Activated CD4-positive, alpha-beta T cell treated with anti-CD3 and anti-CD28 coated beads for 36 hours (primary cell): Measurements from ENCODE around the gene FASTK. TPM values are rescaled to one million over a fixed set of nuclear protein-coding genes. Genes with fewer than 3 reads are reported as not detected.
"Not testable (repeated sequence)": the region's sequence is repeated elsewhere in the genome, so short reads cannot be mapped to it uniquely, and the experiment has no call there.

Experiments used
- ATAC-seq: fragments of 200-7000 bp; cut with Tn5 transposase; one replicate; pipeline ENCODE4 v1.10.0; 2021; ENCODE audit warnings: mild to moderate bottlenecking, moderate library complexity
- CTCF ChIA-PET: fragments of 350-600 bp; sonication (Branson Sonifier 250); formaldehyde crosslinking; loops from one replicate; lab custom pipeline; 2021; ENCODE audit warnings: antibody characterized with exemption; lab: Charles Lee
- POLR2A ChIA-PET: fragments of 350-600 bp; sonication (Branson Sonifier 250); formaldehyde crosslinking; loops from one replicate; lab custom pipeline; 2021; ENCODE audit warnings: antibody characterized with exemption, inconsistent platforms; lab: Charles Lee
- DNase-seq: peaks from one replicate; pipeline ENCODE4 v3.0.0-alpha.2; 2020
- H3K27ac Mint-ChIP-seq: one replicate; pipeline ENCODE4 v1.8.0; 2021; ENCODE audit warnings: mixed read lengths
- H3K27me3 Mint-ChIP-seq: one replicate; pipeline ENCODE4 v1.8.0; 2021; ENCODE audit warnings: mixed read lengths
- H3K36me3 Mint-ChIP-seq: one replicate; pipeline ENCODE4 v1.8.0; 2021; ENCODE audit warnings: low read depth, mixed read lengths
- H3K4me1 Mint-ChIP-seq: one replicate; pipeline ENCODE4 v1.8.0; 2021; ENCODE audit warnings: mixed read lengths
- H3K4me3 Mint-ChIP-seq: one replicate; pipeline ENCODE4 v1.8.0; 2021; ENCODE audit warnings: mild to moderate bottlenecking, moderate library complexity, mixed read lengths
- H3K9me3 Mint-ChIP-seq: one replicate; pipeline ENCODE4 v1.8.0; 2021; ENCODE audit warnings: low read depth, mixed read lengths
- intact Hi-C, 2 experiments: fragments of 100-400 bp; cut with DNase I in 1 of 2; cut with micrococcal nuclease in 1 of 2; formaldehyde crosslinking; loops; one replicate each; pipeline versions ENCODE4 v1.14.2 to v1.15.1; 2022 to 2024; cut with DNase I, micrococcal nuclease
- total RNA-seq, 2 experiments: library from RNA; stranded (reverse); gene quantifications; one replicate each; pipeline ENCODE4 v1.2.3, GENCODE V29; 2021

The FASTK gene
- total RNA-seq, 2 experiments from 2014 or later, result 56.6 to 56.7 TPM

- no peak overlapping the region for H3K4me3 Mint-ChIP-seq
- H3K27me3 Mint-ChIP-seq, result no peaks in the 10 kb centered on the region
- peaks cover 13% of the 10 kb centered on the region for H3K4me1 Mint-ChIP-seq
- H3K9me3 Mint-ChIP-seq, result no peaks in the 10 kb centered on the region
- no peak for ATAC-seq
- peaks cover 15% of the 10 kb centered on the region for H3K36me3 Mint-ChIP-seq
- DNase-seq, result no peak
- POLR2A ChIA-PET, result interaction anchor here (0.6 kb wide), 1 partner anchor 285 kb away, joined by 4 read pairs; no protein-coding TSS in a partner anchor
- intact Hi-C loops, result no loop called here
- no peak overlapping the region for H3K27ac Mint-ChIP-seq
- CTCF ChIA-PET, result interaction anchor here (0.6 to 1.8 kb wide), 4 partner anchors 15 to 40 kb away, joined by 3 to 9 read pairs (median 4); no protein-coding TSS in a partner anchor
These were observed 47.4 kb downstream of the FASTK start for GRCh38 chr7:151032936-151033863.

- CTCF ChIA-PET, result interaction anchor here (1.0 to 1.1 kb wide), 2 partner anchors 79 to 215 kb away, joined by 3 to 4 read pairs; no protein-coding TSS in a partner anchor
- Mint-ChIP-seq H3K36me3 (peaks cover 10% of the 10 kb centered on the region), H3K4me1 (peaks cover 23% of the 10 kb centered on the region), H3K9me3 (no peaks in the 10 kb centered on the region), H3K27ac (no peak overlapping the region), H3K27me3 (no peaks in the 10 kb centered on the region), H3K4me3 (no peak overlapping the region)
- no peak for DNase-seq
- POLR2A ChIA-PET, result no interaction called here
- intact Hi-C loops, result no loop called here
- ATAC-seq, result no peak
These were observed 49.6 kb downstream of the FASTK start for GRCh38 chr7:151031011-151031410.

- DNase-seq (no peak), ATAC-seq (no peak)
- H3K36me3 Mint-ChIP-seq, result peaks cover 7% of the 10 kb centered on the region
- intact Hi-C loops, result loop anchor here (1.0 to 5.0 kb wide), 13 partner anchors 10 to 1191 kb away; partner anchors contain the start of genes ABCF2 (in 1 of the 2), FASTK (in 1 of the 2), NUB1 (in 1 of the 2) and TMUB1 (in 1 of the 2)
- peaks cover 23% of the 10 kb centered on the region for H3K4me1 Mint-ChIP-seq
- no peaks in the 10 kb centered on the region for H3K27me3 Mint-ChIP-seq
- ChIA-PET POLR2A (interaction anchor here (1.0 kb wide), 1 partner anchor 15 kb away, joined by 4 read pairs; no protein-coding TSS in a partner anchor), CTCF (interaction anchor here (0.6 to 2.5 kb wide), 15 partner anchors 10 to 515 kb away, joined by 3 to 26 read pairs (median 4); partner anchors contain the start of gene GIMAP7)
- H3K4me3 Mint-ChIP-seq, result peak overlapping the region; percentile 97
- H3K27ac Mint-ChIP-seq, result peak overlapping the region; percentile 95
- H3K9me3 Mint-ChIP-seq, result no peaks in the 10 kb centered on the region
These were observed 51.6 kb downstream of the FASTK start for GRCh38 chr7:151028948-151029501.

- peak; percentile 99 for DNase-seq
- ChIA-PET POLR2A (interaction anchor here (0.6 to 1.0 kb wide), 2 partner anchors 10 to 14 kb away, joined by 3 to 4 read pairs; no protein-coding TSS in a partner anchor), CTCF (interaction anchor here (0.6 to 2.5 kb wide), 18 partner anchors 9 to 514 kb away, joined by 3 to 26 read pairs (median 4); partner anchors contain the start of genes ABCF2 and GIMAP7)
- Mint-ChIP-seq H3K27ac (peak within 1 kb of the TSS; percentile 95), H3K4me1 (peaks cover 23% of the 10 kb centered on the region), H3K27me3 (no peaks in the 10 kb centered on the region), H3K9me3 (no peaks in the 10 kb centered on the region), H3K36me3 (peaks cover 7% of the 10 kb centered on the region), H3K4me3 (peak within 1 kb of the TSS; percentile 97)
- ATAC-seq, result peak; percentile 95
- intact Hi-C loops, result loop anchor here (1.0 to 5.0 kb wide), 13 partner anchors 10 to 1190 kb away; partner anchors contain the start of genes ABCF2 (in 1 of the 2), FASTK (in 1 of the 2), NUB1 (in 1 of the 2) and TMUB1 (in 1 of the 2)
These were observed 52.3 kb downstream of the FASTK start, which contains the start of gene ABCB8 for GRCh38 chr7:151028131-151028947. Gene ABCB8, plus strand, starts transcription at chr7:151028450. Its CDS starts 66 bp downstream, at chr7:151028516.

GRCh38 chr7:151027728-151028130 lies 52.9 kb downstream of the FASTK start:
- peak overlapping the region; percentile 97 for H3K4me3 Mint-ChIP-seq
- DNase-seq, H3K27me3 Mint-ChIP-seq, H3K9me3 Mint-ChIP-seq, H3K36me3 Mint-ChIP-seq: not testable (repeated sequence)
- CTCF ChIA-PET, result interaction anchor here (0.6 to 2.5 kb wide), 14 partner anchors 8 to 199 kb away, joined by 3 to 26 read pairs (median 4); partner anchors contain the start of gene ABCF2
- H3K27ac Mint-ChIP-seq, result peak overlapping the region; percentile 95
- peak; percentile 2 for ATAC-seq
- POLR2A ChIA-PET, result interaction anchor here (0.6 kb wide), 1 partner anchor 9 kb away, joined by 3 read pairs; no protein-coding TSS in a partner anchor
- H3K4me1 Mint-ChIP-seq, result peaks cover 23% of the 10 kb centered on the region
- intact Hi-C loops, result loop anchor here (1.0 to 5.0 kb wide), 13 partner anchors 9 to 1189 kb away; partner anchors contain the start of genes ABCF2 (in 1 of the 2), FASTK (in 1 of the 2), NUB1 (in 1 of the 2) and TMUB1 (in 1 of the 2)

- H3K4me3 Mint-ChIP-seq, result peak overlapping the region; percentile 97
- peak overlapping the region; percentile 95 for H3K27ac Mint-ChIP-seq
- H3K9me3 Mint-ChIP-seq, H3K36me3 Mint-ChIP-seq, H3K27me3 Mint-ChIP-seq, DNase-seq, ATAC-seq, POLR2A ChIA-PET: not testable (repeated sequence)
- intact Hi-C loops, result loop anchor here in 1 of 2 experiments (5.0 kb wide), 1 partner anchor 605 kb away; no protein-coding TSS in a partner anchor
- peaks cover 23% of the 10 kb centered on the region for H3K4me1 Mint-ChIP-seq
- CTCF ChIA-PET, result interaction anchor here (0.6 to 2.1 kb wide), 10 partner anchors 8 to 1243 kb away, joined by 3 to 26 read pairs (median 4); partner anchors contain the start of gene ABCF2
These were observed 53.6 kb downstream of the FASTK start for GRCh38 chr7:151026771-151027727.

Other genes with a start within 250 kb of the FASTK start
- not detected for gene AOC1, start 228.3 kb downstream of the FASTK start, total RNA-seq
- gene KCNH2, start 102.5 kb downstream of the FASTK start, total RNA-seq, result under 1 TPM; 0.48 to 0.54 TPM
- 10 to 100 TPM in 1 of 2 experiments, 1 to 10 TPM in 1; 9.3 to 11.1 TPM for gene NOS3, start 89.8 kb downstream of the FASTK start, total RNA-seq
- gene ATG9B, start 56.3 kb downstream of the FASTK start, total RNA-seq, result 10 to 100 TPM in 1 of 2 experiments, 1 to 10 TPM in 1; 6.9 to 10.0 TPM
- gene ABCB8, start 52.4 kb downstream of the FASTK start, total RNA-seq, result 10 to 100 TPM; 41.9 to 44.5 TPM
- gene ASIC3, start 32.3 kb downstream of the FASTK start, total RNA-seq, result 1 to 10 TPM; 5.5 to 6.7 TPM
- gene CDK5, start 22.9 kb downstream of the FASTK start, total RNA-seq, result 10 to 100 TPM; 12.5 to 16.7 TPM
- 10 to 100 TPM; 58.7 to 85.0 TPM for gene SLC4A2, start 21.2 kb downstream of the FASTK start, total RNA-seq
- gene TMUB1, start 2.7 kb upstream of the FASTK start, total RNA-seq, result 10 to 100 TPM; 54.0 to 67.7 TPM
- gene AGAP3, start 5.7 kb upstream of the FASTK start, total RNA-seq, result 10 to 100 TPM; 29.4 to 33.2 TPM
- gene GBX1, start 86.9 kb upstream of the FASTK start, total RNA-seq, result under 1 TPM in 1 of 2 experiments, not detected in 1; 0.16 TPM
- not detected for gene ASB10, start 106.4 kb upstream of the FASTK start, total RNA-seq
- not detected for gene H2BK1, start 129.7 kb upstream of the FASTK start, total RNA-seq
- 10 to 100 TPM; 48.4 to 49.0 TPM for gene ABCF2, start 146.4 kb upstream of the FASTK start, total RNA-seq
- 10 to 100 TPM; 20.7 to 27.3 TPM for gene CHPF2, start 151.7 kb upstream of the FASTK start, total RNA-seq
- 1 to 10 TPM; 4.1 to 4.8 TPM for gene SMARCD3, start 167.9 kb upstream of the FASTK start, total RNA-seq